Stimulated activated CD4-positive, alpha-beta T cell treated with anti-CD3 and anti-CD28 coated beads, TNF-alpha, amount 100 ng/mL, for 1 hour (primary cell): Measurements from ENCODE around the gene DHRSX.
"Not testable (repeated sequence)": the region's sequence is repeated elsewhere in the genome, so short reads cannot be mapped to it uniquely, and the experiment has no call there.

Experiments
- DNase-seq, 3 donors: peaks; one replicate each; pipeline ENCODE4 v3.0.0-alpha.2; 2020; ENCODE audit warnings: low read depth in 3 of 3, low spot score in 1 of 3

The DHRSX gene

DNA sequence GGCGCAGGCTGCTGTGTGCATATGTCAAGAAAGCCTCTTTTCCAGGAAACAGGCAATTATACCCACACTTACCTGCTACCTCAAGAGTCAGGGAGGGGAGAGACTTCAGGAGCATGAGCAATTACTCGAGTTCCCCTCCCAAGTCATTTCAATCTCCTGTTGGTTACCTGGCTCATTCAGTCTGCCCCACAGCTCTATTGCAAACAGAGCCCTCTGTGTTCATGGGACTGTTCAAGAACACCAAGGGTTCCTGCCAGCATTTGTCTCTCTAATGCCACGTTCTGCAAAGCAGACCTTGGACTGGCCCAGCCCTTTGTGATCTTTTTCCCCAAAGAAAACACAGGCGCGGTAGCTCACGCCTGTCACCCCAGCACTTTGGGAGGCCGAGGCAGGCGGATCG, 274.6 kb downstream of the DHRSX start:
- DNase-seq, result no peak

DNA sequence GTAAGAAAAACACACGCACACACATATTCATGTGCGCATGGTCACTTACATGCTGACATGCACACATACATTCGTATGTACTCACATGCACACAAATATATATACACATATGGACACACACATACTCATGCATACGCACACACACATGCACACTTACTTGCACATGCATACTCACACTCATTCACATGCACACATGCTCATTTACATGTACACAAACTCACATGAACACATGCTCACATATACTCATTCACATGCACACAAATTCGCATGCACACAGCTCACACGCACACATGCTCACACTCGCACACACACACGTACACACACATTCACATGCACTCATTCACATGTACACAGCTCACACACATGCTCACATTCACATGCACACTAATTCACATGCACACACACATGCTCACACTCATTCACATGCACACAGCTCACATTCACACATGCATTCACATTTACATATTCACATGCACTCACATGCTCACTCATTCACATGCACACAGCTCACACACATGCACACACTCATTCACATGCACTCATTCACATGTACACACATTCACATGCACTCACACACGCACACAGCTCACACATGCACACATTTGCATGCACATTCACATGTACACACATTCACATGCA, 276.1 kb downstream of the DHRSX start:
- DNase-seq, result no peak

DNA sequence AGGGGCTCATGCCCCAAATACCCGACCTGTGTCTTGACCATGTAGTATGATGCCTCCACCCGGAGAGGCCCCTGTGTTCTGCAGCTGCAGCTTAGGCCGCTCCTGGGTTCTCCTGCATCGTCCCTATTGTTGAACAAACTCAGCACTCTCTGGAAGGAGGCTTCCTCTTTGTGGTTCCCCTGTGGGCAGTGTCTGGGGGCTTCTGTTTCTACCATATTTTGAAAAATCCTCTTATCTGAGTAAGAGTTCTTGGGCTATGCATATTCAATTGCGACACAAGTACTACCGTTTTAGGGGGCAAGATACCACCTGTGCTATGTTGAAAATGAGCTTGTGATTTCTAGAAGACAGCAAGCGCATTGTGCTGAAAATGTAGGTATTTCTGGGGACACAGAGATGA, 276.6 kb downstream of the DHRSX start:
- no peak for DNase-seq

- DNase-seq, result no peak
Measured at GRCh38 chrX:2220829-2221567, 279.8 kb downstream of the DHRSX start.

- DNase-seq, result no peak
Measured at GRCh38 chrX:2220296-2220695, 280.5 kb downstream of the DHRSX start.

- not testable (repeated sequence) for DNase-seq
Measured at GRCh38 chrX:2214138-2214823, 286.5 kb downstream of the DHRSX start.

- DNase-seq, result not testable (repeated sequence)
Measured at GRCh38 chrX:2211667-2212066, 289.1 kb downstream of the DHRSX start.

DNA sequence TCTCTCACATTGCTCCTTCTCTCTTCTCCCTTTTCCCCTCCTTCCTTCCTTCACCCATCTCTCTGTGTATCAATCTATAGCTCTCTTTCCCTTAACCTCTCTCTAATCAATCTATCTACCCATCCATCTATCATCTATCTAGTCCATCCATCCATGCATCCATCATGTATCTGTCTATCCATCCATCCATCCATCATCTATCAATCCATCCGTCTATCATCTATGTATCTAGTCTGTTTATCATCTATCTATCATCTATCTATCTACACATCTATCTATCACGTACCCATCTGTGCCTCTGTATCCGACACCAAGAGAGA, 307.5 kb downstream of the DHRSX start:
- no peak for DNase-seq

DNA sequence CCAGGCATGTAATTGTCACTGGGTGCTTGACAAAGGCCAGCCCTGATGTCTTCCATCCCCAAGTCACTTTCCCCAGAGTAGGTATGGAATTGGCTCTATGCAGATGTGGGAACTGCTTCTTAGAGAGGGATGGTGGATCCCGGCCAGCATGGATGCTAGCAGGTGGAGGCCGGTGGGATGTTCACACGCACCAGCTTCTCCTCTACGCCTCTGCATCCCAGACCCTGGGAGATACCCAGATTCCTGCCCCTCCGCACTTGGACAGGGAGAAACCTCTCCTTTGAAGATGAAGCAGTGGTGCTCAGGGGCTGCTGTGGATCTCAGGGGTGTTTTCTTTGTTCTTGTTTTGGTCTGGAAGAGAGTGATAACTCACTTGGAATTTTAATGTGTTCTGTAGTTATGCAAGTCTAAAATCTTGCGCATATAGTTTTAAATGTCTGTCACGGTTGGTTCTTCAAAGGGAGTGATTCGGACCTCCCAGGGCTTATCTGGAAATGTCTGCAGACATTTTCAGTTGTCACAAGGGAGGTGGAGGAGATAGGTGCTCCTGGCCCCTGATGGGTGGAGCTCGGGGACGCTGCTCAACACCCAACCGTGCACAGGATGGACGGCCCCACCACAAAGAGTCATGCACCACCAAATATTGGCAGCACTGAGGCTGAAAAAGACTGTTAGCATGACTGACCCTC, 308.0 kb downstream of the DHRSX start:
- no peak for DNase-seq

GRCh38 chrX:2188840-2189239, 311.9 kb downstream of the DHRSX start:
- DNase-seq, result no peak

DNA sequence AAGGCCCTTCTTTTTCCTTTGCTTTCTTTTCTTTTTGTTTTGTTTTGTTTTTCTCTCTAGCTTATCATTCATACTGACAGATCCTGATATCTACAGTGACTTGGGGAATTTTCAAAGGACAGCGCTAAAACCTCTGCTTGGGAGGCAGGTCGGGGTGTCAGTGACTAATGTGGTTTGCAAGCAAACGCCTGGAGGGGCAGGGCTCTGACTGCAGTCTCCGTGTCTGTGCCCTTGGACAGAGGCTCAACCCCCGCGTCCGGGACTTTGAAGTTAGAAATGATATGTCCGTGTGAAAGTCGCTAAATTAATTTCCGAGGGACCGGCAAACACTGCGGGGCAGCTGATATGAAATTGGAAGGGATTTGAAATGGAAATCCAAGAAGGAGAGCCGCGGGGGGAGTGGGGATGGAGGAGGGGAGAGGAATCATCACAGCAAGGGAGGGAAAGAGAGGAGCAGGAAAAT, 312.4 kb downstream of the DHRSX start:
- no peak for DNase-seq

DNA sequence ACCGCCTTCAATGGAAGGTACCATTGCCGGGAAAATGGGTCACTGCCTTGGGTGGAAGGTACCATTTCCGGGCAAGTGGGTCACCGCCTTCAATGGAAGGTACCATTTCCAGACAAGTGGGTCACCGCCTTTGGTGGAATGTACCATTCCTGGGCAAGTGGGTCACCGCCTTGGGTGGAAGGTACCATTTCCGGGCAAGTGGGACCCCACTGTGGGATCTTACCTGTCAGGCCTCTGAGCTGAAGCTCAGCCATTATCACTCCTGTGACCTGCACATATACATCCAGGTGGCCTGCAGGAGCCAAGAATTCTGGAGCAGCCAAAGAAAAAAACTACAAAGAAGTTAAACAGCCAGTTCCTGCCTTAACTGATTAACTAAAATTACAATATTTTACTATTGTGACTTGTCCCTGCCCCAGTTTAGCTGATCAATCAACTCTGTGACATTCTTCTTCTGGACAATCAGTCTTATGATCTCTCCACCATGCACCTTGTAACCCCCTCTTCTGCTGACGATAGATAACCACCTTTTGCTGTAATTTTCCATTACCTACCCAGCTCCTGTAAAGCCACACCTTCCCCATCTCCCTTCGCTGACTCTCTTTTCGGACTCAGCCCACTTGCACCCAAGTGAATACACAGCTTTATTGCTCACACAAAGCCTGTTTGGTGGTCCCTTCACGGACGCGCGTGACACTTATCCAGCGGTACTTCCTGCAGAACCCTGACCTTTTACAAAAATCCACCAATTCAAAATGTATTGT, 313.2 kb downstream of the DHRSX start:
- no peak for DNase-seq

DNA sequence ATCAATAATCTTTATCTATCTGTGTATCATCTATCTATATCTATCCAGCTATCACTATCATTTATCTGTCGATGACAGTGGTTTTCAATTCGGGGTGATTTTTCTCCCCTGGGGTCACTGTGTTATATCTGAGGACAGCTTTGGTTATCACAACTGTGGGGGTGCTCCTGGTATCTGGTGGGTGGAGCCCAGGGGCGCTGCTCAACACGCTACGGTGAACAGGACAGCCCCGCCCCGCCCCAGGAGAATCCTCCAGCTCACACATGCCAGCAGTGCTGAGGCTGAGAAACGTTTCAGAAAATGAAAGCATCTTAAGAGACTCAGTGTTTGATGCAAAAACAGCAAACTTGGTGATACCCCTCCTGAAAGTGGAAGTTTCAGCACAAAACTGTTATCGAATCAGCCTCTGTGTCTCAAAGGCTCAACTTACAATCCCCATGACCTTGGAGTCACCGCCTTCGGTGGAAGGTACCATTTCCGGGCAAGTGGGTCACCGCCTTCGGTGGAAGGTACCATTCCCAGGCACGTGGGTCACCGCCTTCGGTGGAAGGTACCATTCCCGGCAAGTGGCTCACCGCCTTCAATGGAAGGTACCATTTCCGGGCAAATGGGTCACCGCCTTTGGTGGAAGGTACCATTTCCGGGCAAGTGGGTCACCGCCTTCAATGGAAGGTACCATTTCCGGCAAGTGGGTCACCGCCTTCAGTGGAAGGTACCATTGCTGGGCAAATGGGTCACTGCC, 315.3 kb downstream of the DHRSX start:
- no peak for DNase-seq

GRCh38 chrX:2184089-2184488, 316.7 kb downstream of the DHRSX start:
- DNase-seq, result no peak

GRCh38 chrX:2183193-2183725, 317.5 kb downstream of the DHRSX start:
- no peak for DNase-seq

DNA sequence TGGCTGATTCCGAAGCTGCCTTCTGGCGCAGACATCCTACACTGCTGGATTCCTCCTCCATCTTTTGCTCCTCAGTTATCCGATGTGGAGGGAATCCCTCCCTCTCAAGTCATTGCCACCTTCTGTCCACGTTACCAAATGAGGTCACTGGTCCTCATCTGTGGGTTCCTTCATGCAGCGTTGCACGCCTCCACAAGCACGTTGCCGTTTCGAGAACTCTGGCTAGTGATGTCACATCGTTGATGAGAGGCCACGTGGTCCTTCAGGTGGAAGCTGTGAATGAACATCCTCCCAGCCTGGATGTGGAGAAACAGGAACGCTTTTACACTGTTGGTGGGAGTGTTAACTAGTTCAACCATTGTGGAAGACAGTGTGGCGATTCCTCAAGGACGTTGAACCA, 323.2 kb downstream of the DHRSX start:
- no peak for DNase-seq

DNA sequence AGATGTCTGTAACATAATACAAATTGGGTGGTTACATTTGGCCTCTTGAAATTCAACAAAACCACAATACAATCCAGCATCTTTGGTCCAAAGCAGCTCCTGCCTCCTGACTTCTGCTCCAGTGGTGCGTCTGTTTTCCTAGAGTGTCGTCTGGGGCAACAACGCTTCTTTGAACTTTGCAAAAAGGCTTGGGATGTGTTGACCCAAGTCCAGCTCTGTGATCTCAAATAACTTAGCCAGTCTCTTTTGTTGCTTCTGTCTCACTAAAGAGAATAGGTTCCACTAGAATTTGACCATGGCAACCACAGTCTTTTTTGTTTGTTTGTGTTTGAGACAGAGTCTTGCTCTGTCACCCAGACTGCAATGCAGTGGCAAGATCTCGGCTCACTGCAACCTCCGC, 324.0 kb downstream of the DHRSX start:
- DNase-seq, result no peak

DNA sequence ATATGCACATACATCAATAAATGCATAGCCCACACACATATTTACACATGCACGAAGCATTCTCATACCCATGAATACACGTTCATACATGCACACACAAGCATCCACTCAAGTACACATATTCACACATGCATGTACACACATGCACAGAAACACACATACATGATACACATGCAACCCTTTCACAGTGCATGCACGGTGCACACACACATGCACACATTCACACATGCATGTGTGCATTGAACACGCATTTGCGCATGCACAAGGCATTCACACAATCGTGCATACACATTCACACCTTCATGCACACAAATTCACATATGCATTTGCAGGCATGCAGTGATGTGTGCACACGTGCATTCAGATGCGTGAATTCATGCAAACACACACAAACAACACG, 324.5 kb downstream of the DHRSX start:
- no peak for DNase-seq

DNA sequence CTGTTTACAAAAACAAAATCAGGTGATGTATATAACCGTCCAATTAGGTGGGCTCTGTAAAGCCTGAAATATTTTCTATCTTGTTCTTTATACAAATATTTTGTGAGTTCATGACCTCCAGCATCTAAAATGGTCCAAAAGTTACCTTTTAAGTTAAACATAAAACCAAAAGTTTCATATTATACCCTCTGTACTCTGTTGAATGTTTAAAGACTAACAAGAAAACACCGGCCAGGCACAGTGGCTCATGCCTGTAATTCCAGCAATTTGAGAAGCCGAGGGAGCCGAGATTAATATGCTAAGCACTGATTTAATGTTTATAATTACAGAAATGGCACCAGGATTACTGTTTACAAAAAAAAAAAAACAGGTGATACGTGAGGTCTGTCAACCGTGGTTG, 328.4 kb downstream of the DHRSX start:
- DNase-seq, result no peak
